Measurements from ENCODE around the gene CCDC186.
"Not testable (repeated sequence)": the region's sequence is repeated elsewhere in the genome, so short reads cannot be mapped to it uniquely, and the experiment has no call there.

CCDC186 gene

DNA sequence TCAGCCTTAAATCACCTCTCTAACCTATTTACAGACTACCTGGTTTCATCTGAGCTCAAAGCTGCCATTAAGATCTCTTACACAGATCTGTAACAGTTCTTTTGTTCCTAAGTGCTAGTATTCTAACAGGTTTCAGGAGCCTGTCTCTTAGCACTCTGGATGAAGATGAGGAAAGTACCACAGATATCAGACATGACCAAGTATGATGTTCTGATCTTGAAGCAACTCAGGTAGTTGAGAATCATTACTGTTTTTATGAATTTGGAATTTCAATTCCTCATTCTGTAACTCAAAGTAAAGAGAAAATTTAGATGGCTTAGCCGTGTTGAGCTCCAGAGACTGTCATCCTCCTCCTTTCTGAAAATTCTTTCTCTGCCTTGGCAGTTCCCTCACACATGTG, 30.8 kb downstream of the CCDC186 start:
- no peak for TF ChIP-seq CTCF (conservative IDR thresholded peaks at IDR 0.05; ENCODE audit: low read depth, low read length)
- H3K4me3 ChIP-seq (ENCODE audit: low read length), result no peak overlapping the region
- DNase-seq (ENCODE audit: low read depth), result no peak

DNA sequence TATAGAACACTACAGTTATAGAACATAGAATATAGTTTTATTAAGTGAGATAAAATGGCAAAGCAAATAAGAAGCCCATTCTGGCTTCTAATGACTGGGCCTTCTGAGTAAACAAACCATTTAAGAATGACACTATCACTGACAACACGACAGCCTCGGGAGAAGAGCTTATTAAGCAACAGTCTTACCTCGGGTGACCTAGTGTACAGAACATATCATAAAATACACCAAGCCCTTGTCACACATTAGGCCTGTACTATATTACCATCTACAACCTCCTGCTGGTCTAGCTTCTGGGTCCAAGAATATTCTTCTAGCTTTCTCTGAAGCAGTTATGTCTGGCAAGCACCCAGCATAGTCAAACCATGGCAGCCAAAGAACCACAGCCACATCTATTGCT, 32.0 kb downstream of the CCDC186 start:
- DNase-seq (ENCODE audit: low read depth), result no peak
- H3K4me3 ChIP-seq (ENCODE audit: low read length), result no peak overlapping the region
- TF ChIP-seq CTCF (conservative IDR thresholded peaks at IDR 0.05; ENCODE audit: low read depth, low read length), result no peak

- H3K4me3 ChIP-seq (ENCODE audit: low read length), result not testable (repeated sequence)
Observed at GRCh38 chr10:114140827-114141226, 33.2 kb downstream of the CCDC186 start.

DNA sequence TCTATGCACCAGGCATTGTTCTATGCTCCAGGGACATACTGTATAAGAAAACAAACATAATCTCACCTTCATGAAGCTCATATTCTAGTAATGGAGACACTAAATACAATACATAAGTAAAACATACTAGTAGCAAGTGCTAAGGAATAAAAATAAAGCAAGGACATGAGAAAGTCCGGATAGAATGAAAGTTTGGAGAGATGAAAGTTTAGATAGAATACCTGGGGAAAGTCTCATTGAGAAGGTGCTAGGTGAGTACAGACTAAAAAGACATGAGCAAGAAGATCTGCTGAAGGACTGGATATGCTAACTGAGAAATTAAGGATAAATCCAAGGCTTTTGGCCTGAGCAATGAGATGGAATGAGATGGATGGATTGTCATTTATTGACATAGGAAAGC, 34.0 kb downstream of the CCDC186 start:
- H3K4me3 ChIP-seq (ENCODE audit: low read length), result no peak overlapping the region
- TF ChIP-seq CTCF (conservative IDR thresholded peaks at IDR 0.05; ENCODE audit: low read depth, low read length), result no peak
- no peak for DNase-seq (ENCODE audit: low read depth)

More at GRCh38 chr10:114140827-114141226, 33.2 kb downstream of the CCDC186 start:
- DNase-seq (ENCODE audit: low read depth), result not testable (repeated sequence)

DNA sequence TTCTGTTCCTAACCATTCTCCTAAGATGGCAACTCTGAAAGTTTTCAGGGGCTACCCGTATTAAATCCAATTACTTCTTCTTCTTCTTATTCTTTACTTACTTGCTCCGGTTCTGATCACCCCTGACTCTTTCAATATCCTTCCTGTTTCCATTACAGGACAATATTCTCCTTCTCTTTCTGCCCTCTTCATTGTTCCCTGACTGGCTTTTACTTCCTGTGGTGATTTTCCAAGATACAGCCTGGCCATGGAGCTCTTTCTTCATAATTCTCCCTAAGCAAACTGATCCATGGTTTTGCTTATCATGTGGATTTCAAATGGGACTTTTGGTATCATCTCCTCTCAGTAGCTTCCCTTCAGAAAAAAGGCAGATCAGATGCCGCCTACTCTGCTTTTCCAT, 35.4 kb downstream of the CCDC186 start:
- TF ChIP-seq CTCF (conservative IDR thresholded peaks at IDR 0.05; ENCODE audit: low read depth, low read length), result no peak
- H3K4me3 ChIP-seq (ENCODE audit: low read length), result no peak overlapping the region

GRCh38 chr10:114135476-114135875, 38.5 kb downstream of the CCDC186 start:
- no peak overlapping the region for H3K4me3 ChIP-seq (ENCODE audit: low read length)

More for the DNA sequence above, 35.4 kb downstream of the CCDC186 start:
- no peak for DNase-seq (ENCODE audit: low read depth)

GRCh38 chr10:114131094-114131493, 42.9 kb downstream of the CCDC186 start:
- TF ChIP-seq CTCF (conservative IDR thresholded peaks at IDR 0.05; ENCODE audit: low read depth, low read length), result no peak
- DNase-seq (ENCODE audit: low read depth), result no peak
- no peak overlapping the region for H3K4me3 ChIP-seq (ENCODE audit: low read length)

More at GRCh38 chr10:114135476-114135875, 38.5 kb downstream of the CCDC186 start:
- no peak for TF ChIP-seq CTCF (conservative IDR thresholded peaks at IDR 0.05; ENCODE audit: low read depth, low read length)
- no peak for DNase-seq (ENCODE audit: low read depth)

DNA sequence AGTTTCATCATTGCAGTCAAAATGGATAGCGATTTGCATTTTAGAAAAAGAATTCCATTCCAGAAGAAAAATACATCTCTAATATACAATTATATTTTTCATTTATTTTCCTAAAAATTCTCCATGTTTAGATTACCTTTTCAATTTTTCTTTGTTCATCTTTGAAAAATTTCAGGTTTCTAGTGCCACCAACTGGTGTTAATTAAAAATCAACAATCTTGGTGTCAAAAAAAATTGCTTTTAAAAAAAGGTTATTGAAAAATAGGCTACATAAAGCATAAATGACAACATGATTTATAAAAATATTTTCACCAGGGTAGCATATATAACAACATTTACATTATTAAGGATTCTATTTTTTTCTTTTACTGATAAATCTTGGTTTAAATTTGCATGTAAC, 53.0 kb downstream of the CCDC186 start:
- TF ChIP-seq CTCF (conservative IDR thresholded peaks at IDR 0.05; ENCODE audit: low read depth, low read length), result no peak
- no peak overlapping the region for H3K4me3 ChIP-seq (ENCODE audit: low read length)
- DNase-seq (ENCODE audit: low read depth), result no peak

Measured in retinal pigment epithelial cell (primary cell).